ENCODE data around the gene AREG.

DNA sequence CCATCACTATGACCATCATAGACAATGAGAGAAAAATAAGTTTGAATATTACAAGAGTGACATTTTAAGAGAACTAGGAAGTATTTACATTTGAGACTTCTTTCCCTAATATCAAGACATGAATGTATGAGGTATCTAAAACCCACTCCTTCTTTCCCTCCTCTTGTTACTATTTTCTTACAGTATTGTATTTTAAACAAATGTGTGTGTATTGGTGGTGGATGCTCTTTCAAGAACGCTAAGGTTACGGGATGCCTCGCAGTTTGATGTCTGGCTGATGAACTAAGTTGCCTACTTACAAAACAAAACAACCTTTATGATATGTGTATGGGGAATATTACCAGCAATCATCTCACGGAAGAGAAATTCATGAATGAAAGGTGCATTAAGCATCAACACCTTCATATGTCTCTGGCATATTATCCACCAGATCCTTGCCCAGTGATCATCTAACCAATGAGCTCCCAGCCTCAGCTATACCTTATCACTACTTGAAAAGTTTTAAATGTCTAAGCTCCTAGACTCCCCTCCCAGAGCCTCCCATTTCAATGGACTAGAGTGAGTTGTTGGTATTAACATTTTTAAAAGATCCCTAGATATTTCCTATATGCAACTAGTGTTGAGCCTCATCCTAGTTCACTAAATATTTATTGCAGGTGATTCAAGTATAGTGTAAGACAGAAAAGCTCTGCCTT, 10.6 kb downstream of the AREG start:
- TF ChIP-seq CTCF (CRISPR knock-in tag; IDR thresholded peaks at IDR 0.05) (no peak), TAF1 (CRISPR knock-in tag; IDR thresholded peaks at IDR 0.05) (no peak), RFX5 (IDR thresholded peaks at IDR 0.05; ENCODE audit: low read depth, low read length) (no peak), EZH2 (conservative IDR thresholded peaks at IDR 0.05; ENCODE audit: low read depth, low read length) (no peak), POLR2A (IDR thresholded peaks at IDR 0.05; ENCODE audit: insufficient read depth in 1 of 2, low read depth in 2 of 2, low read length in 2 of 2) (no peak), ZNF3 (CRISPR knock-in tag; IDR thresholded peaks at IDR 0.05) (no peak), MAZ (IDR thresholded peaks at IDR 0.05; ENCODE audit: borderline replicate concordance, low read depth, low read length) (no peak), MAZ (CRISPR knock-in tag; IDR thresholded peaks at IDR 0.05; ENCODE audit: low read depth) (no peak), AGO1 (IDR thresholded peaks at IDR 0.05; ENCODE audit: low read depth, low read length, poor library complexity, severe bottlenecking) (no peak), POLR2AphosphoS5 (IDR thresholded peaks at IDR 0.05; ENCODE audit: low read depth, low read length) (no peak), TFDP2 (CRISPR knock-in tag; IDR thresholded peaks at IDR 0.05) (no peak), ZNF724P (CRISPR knock-in tag; IDR thresholded peaks at IDR 0.05; ENCODE audit: borderline replicate concordance) (no peak)
- TF ChIP-seq, protein P1, sequence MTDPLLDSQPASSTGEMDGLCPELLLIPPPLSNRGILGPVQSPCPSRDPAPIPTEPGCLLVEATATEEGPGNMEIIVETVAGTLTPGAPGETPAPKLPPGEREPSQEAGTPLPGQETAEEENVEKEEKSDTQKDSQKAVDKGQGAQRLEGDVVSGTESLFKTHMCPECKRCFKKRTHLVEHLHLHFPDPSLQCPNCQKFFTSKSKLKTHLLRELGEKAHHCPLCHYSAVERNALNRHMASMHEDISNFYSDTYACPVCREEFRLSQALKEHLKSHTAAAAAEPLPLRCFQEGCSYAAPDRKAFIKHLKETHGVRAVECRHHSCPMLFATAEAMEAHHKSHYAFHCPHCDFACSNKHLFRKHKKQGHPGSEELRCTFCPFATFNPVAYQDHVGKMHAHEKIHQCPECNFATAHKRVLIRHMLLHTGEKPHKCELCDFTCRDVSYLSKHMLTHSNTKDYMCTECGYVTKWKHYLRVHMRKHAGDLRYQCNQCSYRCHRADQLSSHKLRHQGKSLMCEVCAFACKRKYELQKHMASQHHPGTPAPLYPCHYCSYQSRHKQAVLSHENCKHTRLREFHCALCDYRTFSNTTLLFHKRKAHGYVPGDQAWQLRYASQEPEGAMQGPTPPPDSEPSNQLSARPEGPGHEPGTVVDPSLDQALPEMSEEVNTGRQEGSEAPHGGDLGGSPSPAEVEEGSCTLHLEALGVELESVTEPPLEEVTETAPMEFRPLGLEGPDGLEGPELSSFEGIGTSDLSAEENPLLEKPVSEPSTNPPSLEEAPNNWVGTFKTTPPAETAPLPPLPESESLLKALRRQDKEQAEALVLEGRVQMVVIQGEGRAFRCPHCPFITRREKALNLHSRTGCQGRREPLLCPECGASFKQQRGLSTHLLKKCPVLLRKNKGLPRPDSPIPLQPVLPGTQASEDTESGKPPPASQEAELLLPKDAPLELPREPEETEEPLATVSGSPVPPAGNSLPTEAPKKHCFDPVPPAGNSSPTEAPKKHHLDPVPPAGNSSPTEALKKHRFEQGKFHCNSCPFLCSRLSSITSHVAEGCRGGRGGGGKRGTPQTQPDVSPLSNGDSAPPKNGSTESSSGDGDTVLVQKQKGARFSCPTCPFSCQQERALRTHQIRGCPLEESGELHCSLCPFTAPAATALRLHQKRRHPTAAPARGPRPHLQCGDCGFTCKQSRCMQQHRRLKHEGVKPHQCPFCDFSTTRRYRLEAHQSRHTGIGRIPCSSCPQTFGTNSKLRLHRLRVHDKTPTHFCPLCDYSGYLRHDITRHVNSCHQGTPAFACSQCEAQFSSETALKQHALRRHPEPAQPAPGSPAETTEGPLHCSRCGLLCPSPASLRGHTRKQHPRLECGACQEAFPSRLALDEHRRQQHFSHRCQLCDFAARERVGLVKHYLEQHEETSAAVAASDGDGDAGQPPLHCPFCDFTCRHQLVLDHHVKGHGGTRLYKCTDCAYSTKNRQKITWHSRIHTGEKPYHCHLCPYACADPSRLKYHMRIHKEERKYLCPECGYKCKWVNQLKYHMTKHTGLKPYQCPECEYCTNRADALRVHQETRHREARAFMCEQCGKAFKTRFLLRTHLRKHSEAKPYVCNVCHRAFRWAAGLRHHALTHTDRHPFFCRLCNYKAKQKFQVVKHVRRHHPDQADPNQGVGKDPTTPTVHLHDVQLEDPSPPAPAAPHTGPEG (CRISPR knock-in tag; IDR thresholded peaks at IDR 0.05): no peak

All from HepG2 (cell line).